ENCODE data around the gene RDM1.
"Not testable (repeated sequence)": the region's sequence is repeated elsewhere in the genome, so short reads cannot be mapped to it uniquely, and the experiment has no call there.

RDM1 gene

GRCh38 chr17:35930211-35931065, at the start of gene RDM1:
TSS of gene RDM1 (minus strand) at chr17:35930773. CDS start at chr17:35930727, 46 bp downstream.
- DNase-seq: peak; percentile 82

GRCh38 chr17:35978346-35978745, 47.8 kb upstream of the RDM1 start:
- DNase-seq: no peak

GRCh38 chr17:35977509-35977908, 46.9 kb upstream of the RDM1 start:
- DNase-seq: no peak

GRCh38 chr17:35973333-35974260, 43.0 kb upstream of the RDM1 start:
- DNase-seq: no peak

- DNase-seq: no peak
Observed at GRCh38 chr17:35972945-35973332, 42.4 kb upstream of the RDM1 start.

GRCh38 chr17:35972535-35972934, 42.0 kb upstream of the RDM1 start:
- DNase-seq: no peak

- DNase-seq: no peak
Observed at GRCh38 chr17:35972066-35972465, 41.5 kb upstream of the RDM1 start.

- DNase-seq: peak; percentile 71
Observed at GRCh38 chr17:35969558-35970380, 39.2 kb upstream of the RDM1 start.

- no peak for DNase-seq
Observed at GRCh38 chr17:35968520-35969054, 38.0 kb upstream of the RDM1 start.

- no peak for DNase-seq
Observed at GRCh38 chr17:35965272-35965671, 34.7 kb upstream of the RDM1 start.

GRCh38 chr17:35963663-35964062, 33.1 kb upstream of the RDM1 start:
- no peak for DNase-seq

GRCh38 chr17:35953720-35954119, 23.1 kb upstream of the RDM1 start:
- no peak for DNase-seq

- DNase-seq: no peak
Observed at GRCh38 chr17:35949401-35949800, 18.8 kb upstream of the RDM1 start.

- no peak for DNase-seq
Observed at GRCh38 chr17:35948092-35948491, 17.5 kb upstream of the RDM1 start.

GRCh38 chr17:35947156-35947585, 16.6 kb upstream of the RDM1 start:
- peak; percentile 52 for DNase-seq

GRCh38 chr17:35944151-35944550, 13.6 kb upstream of the RDM1 start:
- no peak for DNase-seq

GRCh38 chr17:35943537-35943936, 13.0 kb upstream of the RDM1 start, which contains the start of gene LYZL6:
TSS of gene LYZL6 (minus strand) at chr17:35943713. CDS start at chr17:35939356, 4,357 bp downstream.
- no peak for DNase-seq

GRCh38 chr17:35942588-35943186, 12.1 kb upstream of the RDM1 start:
- no peak for DNase-seq

GRCh38 chr17:35938492-35938891, 7.9 kb upstream of the RDM1 start:
- DNase-seq: not testable (repeated sequence)

- no peak for DNase-seq
Observed at GRCh38 chr17:35936063-35936462, 5.5 kb upstream of the RDM1 start.

- DNase-seq: no peak
Observed at GRCh38 chr17:35934760-35935159, 4.2 kb upstream of the RDM1 start.

GRCh38 chr17:35932586-35932985, 2.0 kb upstream of the RDM1 start:
- DNase-seq: no peak

Measured in activated naive CD4-positive, alpha-beta T cell treated with Interleukin-2 at 50 U/mL for 16 hours (primary cell).